Calu3 (cell line): Measurements from ENCODE around the gene NOXO1. TPM values are rescaled to one million over a fixed set of nuclear protein-coding genes. Genes with fewer than 3 reads are reported as not detected.

Experiments used
- BruUV-seq: library from RNA; stranded (reverse); fragments of 400-500 nt; replicated peaks from 2 replicates; lab custom pipeline; 2021; lab: Mats Ljungman, UMichigan
- CTCF ChIA-PET: fragments of 300-600 bp; sonication (Branson Sonifier 250); formaldehyde crosslinking; loops from one replicate; lab custom pipeline; 2022; ENCODE audit warnings: antibody characterized with exemption; lab: Charles Lee
- DNase-seq: peaks from one replicate; pipeline ENCODE4 v3.0.0; 2022
- H3K27ac Mint-ChIP-seq: one replicate; pipeline ENCODE4 v1.8.0; 2022; ENCODE audit warnings: mixed read lengths; ENCODE audit not compliant: unreplicated experiment
- H3K27me3 Mint-ChIP-seq: one replicate; pipeline ENCODE4 v1.8.0; 2022; ENCODE audit warnings: mixed read lengths; ENCODE audit not compliant: unreplicated experiment
- H3K36me3 Mint-ChIP-seq: one replicate; pipeline ENCODE4 v1.8.0; 2022; ENCODE audit warnings: mild to moderate bottlenecking, moderate library complexity, mixed read lengths; ENCODE audit not compliant: insufficient read depth, unreplicated experiment
- H3K4me1 Mint-ChIP-seq: one replicate; pipeline ENCODE4 v1.8.0; 2022; ENCODE audit warnings: mild to moderate bottlenecking, low read depth, mixed read lengths; ENCODE audit not compliant: unreplicated experiment
- H3K4me3 Mint-ChIP-seq: one replicate; pipeline ENCODE4 v1.8.0; 2022; ENCODE audit warnings: mild to moderate bottlenecking, low read depth, moderate library complexity, mixed read lengths; ENCODE audit not compliant: unreplicated experiment
- H3K9me3 Mint-ChIP-seq: one replicate; pipeline ENCODE4 v1.8.0; 2022; ENCODE audit warnings: low read depth, mixed read lengths; ENCODE audit not compliant: unreplicated experiment
- CTCF ChIP-seq: fragments of 200-600 bp; IDR thresholded peaks from one replicate; pipeline ENCODE4 v1.8.0; 2022; ENCODE audit warnings: antibody characterized with exemption; ENCODE audit not compliant: unreplicated experiment
- intact Hi-C: fragments of 100-400 bp; cut with micrococcal nuclease; formaldehyde crosslinking; loops from one replicate; pipeline ENCODE4 v1.10.0; 2022; ENCODE audit not compliant: unreplicated experiment
- total RNA-seq: library from RNA; stranded (reverse); gene quantifications from 2 replicates; pipeline ENCODE4 v1.2.3, GENCODE V29; 2022

The NOXO1 gene
- total RNA-seq, 1 experiment from 2014 or later: 11.8 TPM

DNA sequence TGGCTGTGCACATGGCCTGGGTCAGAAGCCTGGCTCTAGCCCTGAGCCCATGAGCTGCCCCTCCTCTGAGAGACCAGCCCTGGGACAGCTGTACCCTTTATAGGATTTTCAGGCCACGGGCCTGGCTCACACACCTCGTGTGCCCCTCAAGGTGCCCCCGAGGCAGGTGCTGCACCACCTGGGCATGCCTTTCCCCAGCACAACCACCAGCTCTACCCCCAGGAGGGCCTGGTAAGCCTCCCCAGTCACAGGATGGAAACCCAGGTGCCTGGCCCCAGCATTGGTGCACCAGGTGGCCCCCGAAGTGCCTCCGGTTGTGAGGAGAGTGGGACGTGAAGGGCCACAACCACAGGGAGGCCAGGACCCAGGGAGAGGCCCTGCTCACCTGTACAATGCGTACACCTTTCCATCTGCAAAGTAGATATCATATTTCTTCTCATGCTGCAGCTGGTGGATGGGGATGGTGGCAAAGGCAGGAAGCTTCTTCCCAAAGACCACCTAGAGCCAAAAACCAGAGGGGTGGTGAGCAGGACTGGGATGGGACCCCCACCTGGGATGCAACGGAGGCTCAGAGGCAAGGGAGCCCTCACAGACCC is 22.1 kb upstream of the NOXO1 start:
- Mint-ChIP-seq H3K27ac (no peak overlapping the region), H3K36me3 (peaks cover 42% of the 10 kb centered on the region)
- TF ChIP-seq CTCF: no peak

DNA sequence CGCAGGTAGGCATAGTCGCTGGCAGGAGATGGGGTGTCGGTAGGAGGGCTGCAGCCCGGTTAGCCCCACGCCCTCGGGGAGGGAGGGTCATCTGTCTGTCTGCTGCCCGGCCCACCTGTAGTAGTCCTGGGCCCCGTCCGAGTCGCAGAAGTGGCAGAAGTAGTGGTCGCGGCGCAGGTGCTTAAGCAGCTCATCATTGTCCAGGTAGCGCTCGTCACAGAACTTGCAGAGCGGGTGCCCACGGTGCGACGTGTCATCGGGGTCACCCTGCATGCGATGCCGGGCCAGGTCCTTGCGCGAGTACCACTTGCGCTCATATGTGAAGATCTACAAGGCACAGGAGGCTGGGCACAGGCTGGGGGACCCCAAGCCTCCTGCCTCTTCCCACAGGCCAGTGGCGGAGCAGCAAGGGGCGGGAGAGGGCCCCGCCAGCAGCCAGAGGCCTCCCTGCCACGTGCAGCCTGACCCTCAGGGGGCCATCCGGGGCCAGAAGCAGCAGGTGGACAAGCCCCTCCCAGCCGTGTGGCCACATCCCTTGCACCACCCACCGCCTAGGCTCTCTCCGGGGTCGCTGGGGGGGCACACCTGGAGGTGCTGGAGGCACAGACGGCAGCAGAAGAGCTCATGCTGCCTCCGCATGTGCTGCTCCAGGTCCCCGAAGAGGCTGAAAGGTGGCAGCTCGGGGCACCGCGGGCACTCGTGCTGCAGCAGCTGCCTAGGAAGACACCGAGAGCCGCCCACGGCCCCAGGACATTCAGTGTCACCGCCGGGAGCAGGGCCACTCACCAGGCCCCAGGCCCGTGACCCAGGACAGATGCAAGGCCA is 21.3 kb upstream of the NOXO1 start:
- H3K4me3 Mint-ChIP-seq: no peak overlapping the region

More for the DNA sequence above, 22.1 kb upstream of the NOXO1 start:
- H3K9me3 Mint-ChIP-seq: no peaks in the 10 kb centered on the region
- DNase-seq: no peak
- H3K27me3 Mint-ChIP-seq: no peaks in the 10 kb centered on the region
- H3K4me1 Mint-ChIP-seq: peaks cover 33% of the 10 kb centered on the region
- no peak overlapping the region for H3K4me3 Mint-ChIP-seq
- CTCF ChIA-PET: interaction anchor here (0.6 to 2.0 kb wide), 9 partner anchors 8 to 150 kb away, joined by 3 to 11 read pairs (median 4); no protein-coding TSS in a partner anchor
- no TSS peak for BruUV-seq
- intact Hi-C loops: no loop called here

GRCh38 chr16:2001456-2002355 is 20.4 kb upstream of the NOXO1 start:
- Mint-ChIP-seq H3K4me3 (no peak overlapping the region), H3K36me3 (peaks cover 46% of the 10 kb centered on the region), H3K9me3 (no peaks in the 10 kb centered on the region), H3K27me3 (no peaks in the 10 kb centered on the region), H3K4me1 (peaks cover 18% of the 10 kb centered on the region), H3K27ac (no peak overlapping the region)
- no TSS peak for BruUV-seq
- no peak for TF ChIP-seq CTCF
- no peak for DNase-seq
- CTCF ChIA-PET: interaction anchor here (0.6 to 1.5 kb wide), 2 partner anchors 16 to 25 kb away, joined by 3 read pairs; no protein-coding TSS in a partner anchor
- intact Hi-C loops: no loop called here

More for the DNA sequence above, 21.3 kb upstream of the NOXO1 start:
- Mint-ChIP-seq H3K4me1 (peaks cover 26% of the 10 kb centered on the region), H3K27me3 (no peaks in the 10 kb centered on the region), H3K36me3 (peaks cover 41% of the 10 kb centered on the region), H3K9me3 (no peaks in the 10 kb centered on the region), H3K27ac (no peak overlapping the region)
- CTCF ChIA-PET: interaction anchor here (0.6 to 2.0 kb wide), 5 partner anchors 10 to 151 kb away, joined by 3 to 7 read pairs (median 4); no protein-coding TSS in a partner anchor
- TF ChIP-seq CTCF: no peak
- DNase-seq: no peak
- intact Hi-C loops: no loop called here
- no TSS peak for BruUV-seq

DNA sequence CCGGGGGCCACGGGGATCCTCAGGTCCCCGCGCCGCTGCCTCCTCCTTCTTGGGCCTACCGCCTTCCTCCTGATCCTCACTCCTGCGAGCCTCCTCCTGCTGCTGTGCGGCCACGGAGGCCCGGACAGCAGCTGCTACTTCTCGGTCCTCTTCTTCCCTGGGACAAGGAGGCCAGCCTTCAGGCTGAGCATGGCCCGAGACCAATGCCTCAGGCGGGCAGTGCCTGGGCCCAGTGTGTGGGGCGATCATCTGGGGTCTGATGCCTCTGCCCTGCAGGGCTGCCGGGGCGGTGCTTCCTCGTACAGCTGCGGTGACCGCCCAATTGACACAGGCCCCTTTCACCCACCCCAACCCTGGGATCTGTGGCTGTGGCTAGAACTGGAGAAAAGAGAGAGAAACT is 19.8 kb upstream of the NOXO1 start:
- H3K27me3 Mint-ChIP-seq: no peaks in the 10 kb centered on the region

More for the DNA sequence above, 19.8 kb upstream of the NOXO1 start:
- H3K4me3 Mint-ChIP-seq: no peak overlapping the region
- no TSS peak for BruUV-seq
- CTCF ChIA-PET: no interaction called here
- H3K36me3 Mint-ChIP-seq: peaks cover 51% of the 10 kb centered on the region
- no peak for DNase-seq
- intact Hi-C loops: no loop called here
- no peaks in the 10 kb centered on the region for H3K9me3 Mint-ChIP-seq
- no peak for TF ChIP-seq CTCF
- H3K4me1 Mint-ChIP-seq: peaks cover 12% of the 10 kb centered on the region
- H3K27ac Mint-ChIP-seq: no peak overlapping the region
